GM18867 (cell line): ENCODE measurements around the gene VSX1.

Source experiments
- ATAC-seq: cut with Tn5 transposase; IDR thresholded peaks from one replicate; pipeline ENCODE4 v1.9.1; 2021; ENCODE audit warnings: mild to moderate bottlenecking, moderate library complexity; ENCODE audit not compliant: unreplicated experiment

Gene VSX1

GRCh38 chr20:25081730-25082497, at the start of gene VSX1:
Gene VSX1, minus strand, starts transcription at chr20:25082141. Its CDS starts 45 bp downstream, at chr20:25082096.
- ATAC-seq, result no peak

GRCh38 chr20:25129908-25130307, 48.0 kb upstream of the VSX1 start:
- no peak for ATAC-seq

GRCh38 chr20:25129428-25129827, 47.5 kb upstream of the VSX1 start:
- no peak for ATAC-seq

GRCh38 chr20:25128649-25129048, 46.7 kb upstream of the VSX1 start:
- no peak for ATAC-seq

- ATAC-seq, result no peak
These were observed 46.0 kb upstream of the VSX1 start for GRCh38 chr20:25127761-25128537.

- no peak for ATAC-seq
These were observed 44.5 kb upstream of the VSX1 start for GRCh38 chr20:25126204-25127029.

GRCh38 chr20:25125636-25126035, 43.7 kb upstream of the VSX1 start:
- no peak for ATAC-seq

GRCh38 chr20:25120920-25121319, 39.0 kb upstream of the VSX1 start:
- no peak for ATAC-seq

- no peak for ATAC-seq
These were observed 38.5 kb upstream of the VSX1 start for GRCh38 chr20:25120457-25120856.

- ATAC-seq, result no peak
These were observed 36.6 kb upstream of the VSX1 start for GRCh38 chr20:25118529-25118928.

GRCh38 chr20:25117990-25118389, 36.0 kb upstream of the VSX1 start:
- ATAC-seq, result no peak

GRCh38 chr20:25116739-25117458, 35.0 kb upstream of the VSX1 start:
- ATAC-seq, result no peak

GRCh38 chr20:25103526-25103925, 21.6 kb upstream of the VSX1 start:
- no peak for ATAC-seq

GRCh38 chr20:25100914-25101313, 19.0 kb upstream of the VSX1 start:
- ATAC-seq, result no peak

- ATAC-seq, result no peak
These were observed 17.7 kb upstream of the VSX1 start for GRCh38 chr20:25099601-25100140.

GRCh38 chr20:25097498-25097897, 15.6 kb upstream of the VSX1 start:
- no peak for ATAC-seq

- peak; percentile 92 for ATAC-seq
These were observed 8.8 kb upstream of the VSX1 start for GRCh38 chr20:25090492-25091429.

- ATAC-seq, result no peak
These were observed 7.7 kb upstream of the VSX1 start for GRCh38 chr20:25089662-25090061.

- ATAC-seq, result no peak
These were observed 7.2 kb upstream of the VSX1 start for GRCh38 chr20:25089096-25089495.
